HG03439 (cell line): ENCODE data around the gene TBC1D4.

Experiments
- ATAC-seq: cut with Tn5 transposase; IDR thresholded peaks from one replicate; pipeline ENCODE4 v1.9.1; 2021; ENCODE audit warnings: mild to moderate bottlenecking, moderate library complexity; ENCODE audit not compliant: unreplicated experiment

Gene TBC1D4

DNA sequence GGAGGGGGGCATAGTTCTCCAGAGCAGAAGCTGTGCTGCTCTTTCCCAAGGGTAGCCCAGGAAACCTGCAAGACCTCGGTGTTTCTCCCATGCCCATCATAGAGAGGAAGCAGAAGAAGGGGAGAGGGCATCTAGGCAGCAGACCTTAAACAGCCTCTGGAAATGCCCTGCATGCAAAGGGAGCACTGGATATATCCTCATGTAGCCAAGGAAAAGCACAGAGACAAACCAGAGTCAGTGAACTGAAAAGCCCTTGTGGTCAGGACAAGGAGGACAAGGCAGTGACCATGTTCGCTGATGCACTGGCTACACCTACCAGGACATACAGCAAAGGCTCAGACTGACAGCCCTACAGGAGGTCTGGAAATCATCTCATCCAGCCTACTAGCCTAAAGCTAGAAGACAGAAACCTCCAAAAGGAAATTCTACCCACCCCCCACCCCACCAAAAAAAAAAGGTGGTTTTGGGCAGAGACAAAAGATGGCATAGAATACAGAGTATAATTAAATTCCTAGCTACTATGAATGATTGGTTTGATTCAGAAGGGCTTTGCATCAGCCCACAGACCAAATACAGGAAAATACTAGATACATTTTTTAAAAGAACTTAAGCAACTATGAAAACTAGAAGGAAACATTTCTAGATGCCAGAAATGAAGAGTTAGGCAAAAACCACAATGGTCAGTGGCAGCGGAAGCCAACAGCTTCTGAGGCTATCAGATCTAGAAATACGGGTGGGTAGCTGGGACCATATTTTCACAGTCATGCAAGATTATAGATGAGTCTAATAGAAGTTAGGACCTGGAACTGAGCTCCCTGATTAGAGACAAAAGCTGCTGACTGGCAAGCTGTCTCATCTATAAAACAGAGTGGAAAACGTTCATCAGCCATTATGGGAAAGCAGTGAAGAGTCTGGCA is 4.4 kb upstream of the TBC1D4 start:
- no peak for ATAC-seq

- no peak for ATAC-seq
These were observed 3.5 kb upstream of the TBC1D4 start for GRCh38 chr13:75485286-75486062.

DNA sequence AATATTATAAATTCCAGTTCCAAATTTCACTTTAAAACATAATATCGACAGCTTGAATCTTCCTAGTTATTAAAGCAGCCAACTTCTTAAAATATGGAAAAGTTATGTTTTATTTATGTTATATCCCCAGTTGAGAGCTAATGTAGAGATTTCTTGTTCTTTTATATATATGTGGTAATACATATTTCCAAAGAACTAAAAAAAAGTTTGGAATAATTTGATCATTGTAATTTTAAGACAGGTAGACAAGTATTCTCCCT is 781 bp upstream of the TBC1D4 start:
- no peak for ATAC-seq

GRCh38 chr13:75481176-75482069 is 546 bp downstream of the TBC1D4 start:
- peak; percentile 34 for ATAC-seq

GRCh38 chr13:75480671-75481175 is 1.2 kb downstream of the TBC1D4 start:
- peak; percentile 15 for ATAC-seq

DNA sequence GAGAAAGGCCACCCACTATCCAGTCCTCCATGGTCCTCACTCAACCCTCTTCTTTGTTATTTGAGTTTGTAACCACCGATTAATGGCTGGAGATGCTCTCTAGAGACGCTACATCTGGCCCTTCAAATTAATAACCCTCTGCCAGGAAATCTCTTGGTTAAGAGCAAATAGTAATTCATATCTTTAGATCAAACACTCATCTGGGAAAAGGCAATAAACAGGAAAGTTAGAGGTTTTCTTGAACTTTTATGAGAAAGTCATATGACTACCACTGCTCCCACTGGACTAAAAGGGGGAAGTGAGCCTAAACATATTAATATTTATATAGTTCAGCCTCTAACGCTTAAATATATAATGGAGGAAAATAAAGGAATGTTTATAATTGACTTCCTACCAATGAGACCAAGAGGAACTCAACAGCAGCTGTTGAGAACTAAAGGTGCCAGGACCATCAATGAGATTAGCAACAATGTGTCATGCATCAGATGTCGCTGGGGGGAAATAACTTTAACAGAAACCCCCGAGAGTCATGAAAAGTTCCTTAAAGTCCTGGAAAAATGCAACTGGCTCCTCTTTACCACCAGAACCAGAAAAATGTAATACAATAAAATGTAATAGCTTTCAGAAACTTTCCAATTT is 2.7 kb downstream of the TBC1D4 start:
- ATAC-seq, result no peak

- no peak for ATAC-seq
These were observed 3.3 kb downstream of the TBC1D4 start for GRCh38 chr13:75478659-75479058.

GRCh38 chr13:75474956-75475355 is 7.0 kb downstream of the TBC1D4 start:
- no peak for ATAC-seq

DNA sequence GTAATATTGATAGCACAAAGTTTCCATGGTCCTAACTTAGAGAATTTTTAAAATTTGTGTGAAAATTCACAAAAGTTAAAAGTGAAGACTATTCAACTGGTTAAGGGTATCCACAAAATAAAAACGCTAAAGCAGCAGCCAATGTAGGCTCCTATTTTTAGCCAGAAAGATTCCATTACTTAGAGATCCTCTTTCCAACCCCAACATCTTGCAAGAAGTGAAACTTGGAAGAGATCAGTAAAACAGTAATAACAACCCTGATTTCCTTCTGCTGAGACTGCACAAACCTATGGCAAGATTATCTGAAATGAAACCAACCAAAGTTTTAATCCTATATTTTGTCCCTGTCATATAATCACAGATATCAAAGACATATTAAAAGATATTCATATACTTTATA is 8.5 kb downstream of the TBC1D4 start:
- no peak for ATAC-seq

DNA sequence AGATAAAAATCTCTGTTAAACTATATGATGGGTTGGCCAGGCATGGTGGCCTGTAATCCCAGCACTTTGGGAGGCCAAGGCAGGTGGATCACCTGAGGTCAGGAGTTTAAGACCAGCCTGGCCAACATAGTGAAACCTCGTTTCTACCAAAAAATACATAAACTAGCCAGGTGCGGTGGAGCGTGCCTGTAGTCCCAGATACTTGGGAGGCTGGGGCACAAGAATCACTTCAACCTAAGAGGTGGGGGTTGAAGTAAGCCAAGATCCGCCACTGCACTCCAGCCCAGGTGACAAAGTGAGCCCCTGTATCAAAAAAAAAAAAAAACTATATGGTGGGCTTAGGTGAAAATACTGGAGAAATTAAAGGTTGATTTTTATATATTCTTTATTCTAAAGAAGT is 11.3 kb downstream of the TBC1D4 start:
- ATAC-seq, result no peak

DNA sequence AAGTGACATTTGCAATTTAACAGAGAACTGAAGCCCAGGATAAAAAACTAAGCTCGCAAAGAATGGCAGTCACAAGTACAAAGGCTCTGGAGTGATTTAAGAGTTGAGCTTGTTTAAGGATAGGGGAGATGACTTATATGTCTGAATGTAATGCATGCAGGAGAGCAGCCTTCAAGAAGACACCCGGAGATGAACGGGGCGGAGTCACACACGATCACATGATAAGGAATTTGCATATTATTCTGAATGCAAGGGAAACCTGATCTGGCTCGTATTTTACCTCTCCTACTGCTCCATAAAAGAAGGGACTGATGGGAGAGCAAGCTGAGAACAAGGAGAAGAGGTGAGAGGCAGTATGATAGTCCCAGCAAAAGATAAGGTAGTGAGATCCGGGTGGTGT is 12.9 kb downstream of the TBC1D4 start:
- ATAC-seq, result no peak

DNA sequence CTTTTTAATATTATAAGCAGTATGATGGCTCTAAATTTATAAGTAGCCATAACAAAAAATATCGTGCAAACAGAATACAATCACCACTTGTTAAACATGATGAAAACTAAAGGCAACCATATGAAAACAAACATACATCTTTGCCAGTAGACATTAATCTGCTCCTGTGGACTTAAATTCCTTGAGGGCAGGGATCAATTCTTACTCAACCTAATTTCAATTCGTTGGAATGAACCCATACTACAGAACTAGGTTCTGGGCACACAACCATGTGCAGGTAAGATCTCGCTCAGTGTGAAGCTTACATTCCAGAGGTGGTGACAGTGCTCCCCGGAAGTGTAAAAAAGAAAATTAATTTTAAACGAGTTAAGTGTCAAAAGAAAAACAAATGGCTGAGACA is 13.4 kb downstream of the TBC1D4 start:
- no peak for ATAC-seq

- no peak for ATAC-seq
These were observed 13.9 kb downstream of the TBC1D4 start for GRCh38 chr13:75468098-75468497.

GRCh38 chr13:75467040-75467728 is 14.8 kb downstream of the TBC1D4 start:
- ATAC-seq, result no peak

DNA sequence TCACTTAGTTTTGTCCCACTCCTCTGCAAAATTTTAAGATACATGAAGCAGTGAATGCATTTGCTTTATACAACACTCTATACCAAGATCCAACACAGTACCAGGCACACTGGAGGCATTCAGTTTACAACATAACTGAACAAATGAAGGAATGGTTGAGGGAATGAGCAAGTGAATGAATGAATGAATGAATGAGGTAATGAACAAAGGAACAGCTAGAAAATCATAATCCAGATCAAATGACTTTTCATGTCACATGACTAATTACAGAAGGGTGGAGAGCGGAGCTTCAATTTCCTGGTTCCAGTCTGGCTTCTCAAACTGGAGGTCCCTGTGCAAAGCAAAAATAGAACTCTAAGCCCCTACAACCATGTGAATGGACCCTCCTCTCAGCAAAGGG is 16.7 kb downstream of the TBC1D4 start:
- ATAC-seq, result no peak

DNA sequence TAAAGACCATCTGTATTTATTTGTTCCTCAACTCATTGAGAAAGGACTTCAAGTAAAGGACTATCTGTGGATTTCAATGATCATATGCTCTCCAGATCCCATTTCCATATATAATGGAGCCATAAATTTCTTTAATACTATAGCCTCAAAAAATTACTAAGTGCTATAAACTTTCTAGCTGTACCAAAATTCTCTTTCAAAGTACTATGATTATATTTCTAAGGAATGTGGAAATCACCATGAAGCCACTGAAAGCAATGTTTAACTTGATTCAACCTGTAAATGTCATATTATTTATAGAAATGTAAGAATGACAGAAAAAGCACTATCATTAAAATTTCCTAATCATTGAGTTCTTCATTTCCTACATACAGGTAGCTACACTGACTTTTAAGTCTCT is 20.7 kb downstream of the TBC1D4 start:
- no peak for ATAC-seq

- no peak for ATAC-seq
These were observed 21.3 kb downstream of the TBC1D4 start for GRCh38 chr13:75460644-75461043.

DNA sequence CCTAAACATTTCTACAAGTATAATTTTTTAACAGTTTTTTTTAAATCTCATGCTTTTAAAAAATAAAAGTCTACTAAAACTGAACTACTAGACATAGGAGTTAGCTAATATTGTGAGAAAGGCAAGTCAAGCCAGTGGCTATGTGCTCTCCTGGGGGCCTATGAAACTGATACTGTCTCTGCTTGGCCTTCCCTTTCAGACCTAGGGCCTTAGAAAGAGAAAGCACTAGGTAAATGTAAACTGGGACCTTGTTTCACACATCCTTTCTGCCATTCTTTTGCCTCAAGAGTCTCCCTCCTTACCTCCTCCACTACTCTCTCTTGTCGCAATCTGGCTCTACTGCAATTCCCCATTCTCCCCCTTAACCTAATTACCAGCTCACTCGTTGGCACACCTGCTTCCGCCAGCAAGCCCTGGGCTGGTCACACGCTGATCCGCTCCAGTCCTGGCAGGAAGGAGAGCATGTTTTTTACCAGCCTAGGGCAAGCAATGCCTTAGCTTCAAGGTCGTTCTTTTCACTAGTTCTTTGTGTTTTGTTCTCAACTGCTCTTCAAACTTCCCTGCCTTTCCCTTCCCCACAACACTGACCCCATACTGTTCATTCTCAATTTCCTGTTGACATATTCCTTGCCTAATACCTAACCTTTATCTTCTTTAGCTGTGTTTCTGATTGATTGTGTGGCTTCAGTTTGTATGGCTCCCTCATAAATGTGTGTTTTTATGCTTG is 23.1 kb downstream of the TBC1D4 start:
- peak; percentile 99 for ATAC-seq

- no peak for ATAC-seq
These were observed 26.0 kb downstream of the TBC1D4 start for GRCh38 chr13:75455962-75456361.
